Kidney (tissue), 22 donors: ENCODE data around the gene FAM89A. TPM values are rescaled to one million over a fixed set of nuclear protein-coding genes. Genes with fewer than 3 reads are reported as not detected.

Experiments
- DNase-seq, 5 donors: peaks; one replicate each; pipeline ENCODE4 v3.0.0-alpha.2; 2013 to 2020
- FAIRE-seq: peaks from 2 replicates; lab custom pipeline; 2012; peaks lifted over from hg19 to GRCh38; lab: Jason Lieb, UNC
- H3K27ac ChIP-seq, 2 donors: one replicate each; pipeline ENCODE4 v1.7.0; 2013; ENCODE audit warnings: low read depth in 2 of 2, low read length in 2 of 2, inconsistent platforms in 1 of 2
- H3K27me3 ChIP-seq: one replicate; pipeline ENCODE4 v1.7.1; 2013; ENCODE audit warnings: low read length, inconsistent platforms; ENCODE audit not compliant: control insufficient read depth, insufficient read depth
- H3K36me3 ChIP-seq, 3 donors: one replicate each; pipeline versions ENCODE4 v1.7.0 to v1.7.1; 2013; ENCODE audit warnings: low read length in 3 of 3, control low read depth in 1 of 3, inconsistent platforms in 1 of 3; ENCODE audit not compliant: insufficient read depth in 3 of 3, control insufficient read depth in 2 of 3
- H3K4me1 ChIP-seq, 3 donors: one replicate each; pipeline versions ENCODE4 v1.7.0 to v1.7.1; 2013; ENCODE audit warnings: low read length in 3 of 3, inconsistent platforms in 1 of 3, low read depth in 1 of 3; ENCODE audit not compliant: control insufficient read depth in 2 of 3, insufficient read depth in 2 of 3
- H3K4me3 ChIP-seq, 3 donors: one replicate each; pipeline versions ENCODE4 v1.7.0 to v1.8.1; 2013; ENCODE audit warnings: low read length in 3 of 3, control low read depth in 1 of 3, inconsistent platforms in 1 of 3
- H3K9ac ChIP-seq, 3 donors: one replicate each; pipeline versions ENCODE4 v1.7.0 to v1.7.1; 2013; ENCODE audit warnings: low read length in 3 of 3, control low read depth in 1 of 3, inconsistent platforms in 1 of 3
- H3K9me3 ChIP-seq, 3 donors: one replicate each; pipeline versions ENCODE4 v1.7.0 to v1.7.1; 2013; ENCODE audit warnings: low read length in 3 of 3, control low read depth in 1 of 3, inconsistent platforms in 1 of 3; ENCODE audit not compliant: control insufficient read depth in 2 of 3, insufficient read depth in 1 of 3
- intact Hi-C: fragments of 100-400 bp; cut with DNase I; formaldehyde crosslinking; loops from one replicate; pipeline ENCODE4 v1.11.1; 2022
- long read RNA-seq, 10 donors: library from polyadenylated mRNA in 1 of 10; unstranded in 1 of 10; transcript quantifications; one replicate each; pipeline ENCODE4 v2.0.0 and lab custom pipeline, GENCODE V29; 2021 to 2026
- polyA plus RNA-seq: library from polyadenylated mRNA; stranded (reverse); fragments of 350-450 nt; fragmentation: Illumina TruSeq; extraction: RNeasy Lipid Tissue Mini Kit (QIAGEN cat#74804); gene quantifications from one replicate; pipeline ENCODE4 v1.2.3, GENCODE V29; 2014; ENCODE audit warnings: low read depth, low replicate concordance; ENCODE audit not compliant: insufficient read depth
- total RNA-seq: library from RNA; stranded (reverse); fragmentation: NEBNext Ultra II Directional; extraction: Animal tissue kit (Norgen Biotek cat#: 25700); gene quantifications from one replicate; pipeline ENCODE4 v1.2.1, GENCODE V29; 2021
- TF ChIP-seq, protein P1 (sequence below): IDR thresholded peaks from 3 replicates; pipeline ENCODE4 v1.5.1; 2012; ENCODE audit warnings: mild to moderate bottlenecking, moderate library complexity, borderline replicate concordance; ENCODE audit not compliant: insufficient read depth; ENCODE audit errors: extremely low read depth
- donor health status: control.
- donor health status: control.
- donor health status: control.
- donor health status: control.
- donor health status: control.
- donor health status: DM: yes; HTN: yes; CAD: no.
- donor health status: Normal renal cell carcinoma (clear cell type).

The FAM89A gene
- total RNA-seq (14.9 TPM), polyA plus RNA-seq (19.9 TPM)
- long read RNA-seq, donor 1, transcript FAM89A-201 (2 exons, 1,495 nt) = major isoform, 11 of 11 reads
- long read RNA-seq, donor 1, partial matches to known transcripts = 0 of 11 reads
- long read RNA-seq, donor 1, other reads (novel, unspliced or antisense) = 0 of 11 reads
- long read RNA-seq, donor 2, transcript FAM89A-201 (2 exons, 1,495 nt) = major isoform, 8 of 8 reads
- long read RNA-seq, donor 2, partial matches to known transcripts = 0 of 8 reads
- long read RNA-seq, donor 2, other reads (novel, unspliced or antisense) = 0 of 8 reads
- long read RNA-seq, donor 3, transcript FAM89A-201 (2 exons, 1,495 nt) = major isoform, 13 of 13 reads
- long read RNA-seq, donor 3, partial matches to known transcripts = 0 of 13 reads
- long read RNA-seq, donor 3, other reads (novel, unspliced or antisense) = 0 of 13 reads
- long read RNA-seq, donor 4, transcript FAM89A-201 (2 exons, 1,495 nt) = major isoform, 5 of 5 reads
- long read RNA-seq, donor 4, partial matches to known transcripts = 0 of 5 reads
- long read RNA-seq, donor 4, other reads (novel, unspliced or antisense) = 0 of 5 reads
- long read RNA-seq, donor 5 = 0 reads
- long read RNA-seq, donor 6, transcript FAM89A-201 (2 exons, 1,495 nt) = major isoform, 6 of 6 reads
- long read RNA-seq, donor 6, partial matches to known transcripts = 0 of 6 reads
- long read RNA-seq, donor 6, other reads (novel, unspliced or antisense) = 0 of 6 reads
- long read RNA-seq, donor 7, transcript FAM89A-201 (2 exons, 1,495 nt) = major isoform, 13 of 14 reads
- long read RNA-seq, donor 7, partial matches to known transcripts = 0 of 14 reads
- long read RNA-seq, donor 7, other reads (novel, unspliced or antisense) = 1 of 14 reads
- long read RNA-seq, donor 8, transcript FAM89A-201 (2 exons, 1,495 nt) = major isoform, 12 of 12 reads
- long read RNA-seq, donor 8, partial matches to known transcripts = 0 of 12 reads
- long read RNA-seq, donor 8, other reads (novel, unspliced or antisense) = 0 of 12 reads
- long read RNA-seq, donor 9, partial matches to known transcripts = 0 of 3 reads
- long read RNA-seq, donor 9, other reads (novel, unspliced or antisense) = 0 of 3 reads
- long read RNA-seq, donor 10, transcript FAM89A-201 (2 exons, 1,495 nt) = major isoform, 10 of 10 reads
- long read RNA-seq, donor 10, partial matches to known transcripts = 0 of 10 reads
- long read RNA-seq, donor 10, other reads (novel, unspliced or antisense) = 0 of 10 reads

DNA sequence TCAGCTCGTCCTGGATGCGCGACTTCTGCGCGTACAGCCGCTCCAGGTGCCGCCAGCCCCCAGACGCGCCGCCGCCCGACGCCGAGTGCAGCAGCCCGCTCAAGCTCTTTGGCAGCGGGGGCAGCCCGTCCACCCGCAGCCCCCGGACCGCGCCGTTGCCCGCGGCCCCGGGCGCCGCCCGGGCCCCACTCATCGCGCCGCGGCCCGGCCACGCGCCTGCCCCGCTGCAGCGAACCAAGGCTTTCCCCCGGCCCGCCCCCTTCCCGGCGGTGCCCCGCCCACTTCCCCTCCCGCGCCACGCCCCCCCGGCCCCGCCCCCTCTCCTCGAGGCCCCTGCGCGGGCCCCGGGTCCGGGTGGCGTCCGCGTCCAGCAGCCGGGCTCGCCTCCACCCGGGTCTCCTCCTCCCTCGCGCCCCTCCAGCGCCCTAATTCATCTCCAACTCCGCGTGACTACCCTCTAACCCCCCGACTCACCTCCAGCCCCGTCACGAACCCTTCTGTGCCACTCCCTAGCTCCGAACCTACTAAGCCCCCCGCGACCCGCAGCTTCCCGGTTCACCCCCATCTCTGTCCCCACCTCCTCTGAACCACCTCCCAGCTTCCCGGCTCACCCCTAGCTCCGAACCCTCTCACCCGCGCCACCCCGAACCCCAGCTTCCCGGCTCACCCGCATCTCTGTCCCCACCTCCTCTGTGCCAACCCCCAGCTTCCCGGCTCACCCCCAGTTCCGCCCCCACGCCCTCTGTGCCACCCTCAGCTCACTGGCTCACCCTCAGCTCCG lies at the start of gene FAM89A:
Gene FAM89A (minus strand): TSS at position 236 of the 781 bp plus-strand sequence. CDS start 43 bp downstream, at position 193.
- DNase-seq (peak; percentile 44 to 91 (median 70)), FAIRE-seq (no peak)
- Histone ChIP-seq H3K27ac (peak within 1 kb of the TSS in 1 of 2 donors; percentile 32), H3K9ac (peak within 1 kb of the TSS in 2 of 3 donors; percentile 11 to 58), H3K4me3 (peak within 1 kb of the TSS; percentile 35 to 68 (median 50)), H3K9me3 (peaks cover 0 to 3% (median 2%) of the 10 kb centered on the region in 3 donors), H3K27me3 (no peaks in the 10 kb centered on the region), H3K4me1 (peaks cover 0 to 5% (median 0%) of the 10 kb centered on the region in 3 donors), H3K36me3 (no peaks in the 10 kb centered on the region)
- intact Hi-C loops = no loop called here
- TF ChIP-seq, protein P1, sequence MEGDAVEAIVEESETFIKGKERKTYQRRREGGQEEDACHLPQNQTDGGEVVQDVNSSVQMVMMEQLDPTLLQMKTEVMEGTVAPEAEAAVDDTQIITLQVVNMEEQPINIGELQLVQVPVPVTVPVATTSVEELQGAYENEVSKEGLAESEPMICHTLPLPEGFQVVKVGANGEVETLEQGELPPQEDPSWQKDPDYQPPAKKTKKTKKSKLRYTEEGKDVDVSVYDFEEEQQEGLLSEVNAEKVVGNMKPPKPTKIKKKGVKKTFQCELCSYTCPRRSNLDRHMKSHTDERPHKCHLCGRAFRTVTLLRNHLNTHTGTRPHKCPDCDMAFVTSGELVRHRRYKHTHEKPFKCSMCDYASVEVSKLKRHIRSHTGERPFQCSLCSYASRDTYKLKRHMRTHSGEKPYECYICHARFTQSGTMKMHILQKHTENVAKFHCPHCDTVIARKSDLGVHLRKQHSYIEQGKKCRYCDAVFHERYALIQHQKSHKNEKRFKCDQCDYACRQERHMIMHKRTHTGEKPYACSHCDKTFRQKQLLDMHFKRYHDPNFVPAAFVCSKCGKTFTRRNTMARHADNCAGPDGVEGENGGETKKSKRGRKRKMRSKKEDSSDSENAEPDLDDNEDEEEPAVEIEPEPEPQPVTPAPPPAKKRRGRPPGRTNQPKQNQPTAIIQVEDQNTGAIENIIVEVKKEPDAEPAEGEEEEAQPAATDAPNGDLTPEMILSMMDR = no peak

GRCh38 chr1:231084353-231084752 lies 44.3 kb upstream of the FAM89A start:
- TF ChIP-seq, protein P1 = no peak
- Histone ChIP-seq H3K4me1 (no peaks in the 10 kb centered on the region), H3K27me3 (no peaks in the 10 kb centered on the region), H3K27ac (no peak overlapping the region), H3K9me3 (no peaks in the 10 kb centered on the region), H3K36me3 (no peaks in the 10 kb centered on the region), H3K4me3 (no peak overlapping the region), H3K9ac (no peak overlapping the region)
- FAIRE-seq (no peak), DNase-seq (no peak)
- intact Hi-C loops = no loop called here

DNA sequence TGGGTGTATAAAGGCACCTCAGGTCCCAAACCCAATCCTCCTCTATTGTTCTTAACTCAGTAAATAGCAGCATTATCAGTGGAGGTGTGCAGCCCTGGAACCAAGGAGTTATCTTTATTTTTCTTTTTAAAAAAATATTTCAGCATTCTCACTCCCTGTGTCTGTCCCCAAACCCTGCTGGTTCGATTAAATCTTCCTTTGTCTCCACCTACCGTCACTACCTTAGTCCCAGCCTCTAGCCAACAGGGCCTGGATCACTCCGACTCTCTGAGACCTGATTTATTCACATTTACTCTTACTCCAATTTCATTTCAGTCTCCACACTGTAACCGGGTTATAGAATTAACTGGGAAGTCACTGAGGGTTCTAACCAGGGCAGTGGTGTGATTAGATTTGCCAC lies 39.1 kb upstream of the FAM89A start:
- TF ChIP-seq, protein P1 = no peak
- Histone ChIP-seq H3K4me3 (no peak overlapping the region), H3K4me1 (no peaks in the 10 kb centered on the region), H3K27me3 (no peaks in the 10 kb centered on the region), H3K27ac (no peak overlapping the region), H3K9ac (no peak overlapping the region), H3K9me3 (no peaks in the 10 kb centered on the region), H3K36me3 (no peaks in the 10 kb centered on the region)
- DNase-seq (no peak), FAIRE-seq (no peak)
- intact Hi-C loops = no loop called here
